Stimulated activated CD4-positive, alpha-beta T cell treated with anti-CD3 and anti-CD28 coated beads, TNF-alpha, amount 100 ng/mL, for 48 hours (primary cell): ENCODE data around the gene SENP5.
A peak's percentile ranks its signal among the peaks of the same experiment; 100 is the strongest.
"Not testable (repeated sequence)": the region's sequence is repeated elsewhere in the genome, so short reads cannot be mapped to it uniquely, and the experiment has no call there.

ENCODE experiments used
- DNase-seq, 3 donors: peaks; one replicate each; pipeline ENCODE4 v3.0.0-alpha.2; 2020; ENCODE audit warnings: low read depth in 3 of 3

SENP5 gene

GRCh38 chr3:196867507-196868296, at the start of gene SENP5:
Gene SENP5, plus strand, starts transcription at chr3:196867920. Its CDS starts 17,262 bp downstream, at chr3:196885182.
- peak; percentile 79 to 86 (median 81) for DNase-seq

DNA sequence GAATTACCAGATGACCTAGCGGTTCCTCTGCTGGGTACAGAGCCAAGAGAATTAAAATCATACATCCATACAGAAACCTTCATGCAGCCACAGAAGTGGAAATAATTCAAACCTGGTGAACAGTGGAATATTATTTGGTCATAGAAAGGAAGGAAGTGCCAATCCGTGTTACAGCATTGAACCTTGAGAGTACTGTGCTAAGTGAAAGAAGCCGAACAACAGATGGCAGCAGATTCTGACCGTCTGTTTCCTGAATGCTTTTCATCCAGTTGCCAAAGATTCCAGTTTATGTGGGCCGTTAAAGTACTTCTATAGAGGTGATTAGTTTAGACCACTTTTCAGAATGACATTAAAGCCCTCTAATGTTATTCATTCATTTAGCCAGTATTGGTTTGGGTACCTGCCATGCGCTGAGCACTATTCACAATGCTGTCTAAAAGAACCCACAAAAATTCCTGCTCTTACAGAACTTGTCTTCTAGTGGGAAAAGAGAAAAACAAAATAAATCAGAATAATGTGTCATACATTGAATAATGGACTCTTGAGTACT, 45.8 kb upstream of the SENP5 start:
- DNase-seq = no peak

GRCh38 chr3:196829651-196830050, 38.1 kb upstream of the SENP5 start:
- DNase-seq = not testable (repeated sequence)

DNA sequence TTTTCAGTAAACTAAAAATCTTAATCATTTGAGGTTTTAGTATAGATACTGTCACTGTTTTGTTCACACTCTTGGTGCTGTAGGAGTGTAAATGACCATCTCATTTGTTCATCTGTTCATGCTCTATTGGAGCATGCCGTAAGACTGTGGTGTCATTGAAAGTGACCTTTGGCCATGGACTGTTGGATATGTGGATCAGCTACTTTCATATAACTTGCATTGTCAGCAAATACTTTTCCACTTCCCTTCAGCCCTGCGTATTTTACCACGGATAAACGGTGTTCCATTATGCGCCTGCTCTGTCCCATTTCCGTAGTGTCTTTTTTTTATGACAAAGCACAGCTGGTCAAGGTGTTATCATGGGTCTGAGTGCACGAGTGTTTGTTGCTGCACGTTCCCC, 32.6 kb upstream of the SENP5 start:
- DNase-seq = no peak

GRCh38 chr3:196836626-196837025, 31.1 kb upstream of the SENP5 start:
- not testable (repeated sequence) for DNase-seq

- peak; percentile 45 to 68 (median 61) for DNase-seq
Observed at GRCh38 chr3:196837819-196838420, 29.8 kb upstream of the SENP5 start.

- not testable (repeated sequence) for DNase-seq
Observed at GRCh38 chr3:196839351-196839750, 28.4 kb upstream of the SENP5 start.

GRCh38 chr3:196842567-196843434, 24.9 kb upstream of the SENP5 start:
- no peak for DNase-seq

DNA sequence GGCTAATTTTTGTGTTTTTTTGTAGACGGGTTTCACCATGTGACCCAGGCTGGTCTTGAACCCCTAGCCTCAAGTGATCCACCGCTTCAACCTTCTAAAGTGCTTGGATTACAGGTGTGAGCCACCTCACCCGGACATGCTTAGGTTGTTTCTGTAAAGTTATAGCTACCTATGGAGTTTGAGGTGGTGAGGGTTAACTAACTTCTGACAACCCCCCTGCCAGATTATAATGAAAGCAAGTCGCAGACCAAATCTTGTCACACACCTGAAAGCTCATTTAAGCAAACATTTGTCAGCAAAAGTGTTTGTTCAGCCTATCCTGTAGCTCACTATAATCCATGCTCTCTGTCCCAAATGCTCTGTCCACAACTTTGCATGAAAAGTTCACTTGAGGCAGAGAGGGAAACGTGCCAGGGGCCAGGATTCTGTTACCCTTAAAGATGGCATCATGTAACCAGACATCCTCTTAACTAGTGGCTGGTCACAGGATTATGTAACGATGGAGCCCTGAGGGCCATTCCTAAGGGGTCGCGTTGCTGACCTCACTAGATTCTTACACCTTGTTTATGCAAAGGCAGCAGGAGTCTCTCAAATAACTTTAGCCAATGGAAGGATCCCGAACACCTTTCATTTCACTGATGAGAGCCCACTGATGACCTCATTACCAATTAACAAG, 24.1 kb upstream of the SENP5 start:
- DNase-seq = no peak

DNA sequence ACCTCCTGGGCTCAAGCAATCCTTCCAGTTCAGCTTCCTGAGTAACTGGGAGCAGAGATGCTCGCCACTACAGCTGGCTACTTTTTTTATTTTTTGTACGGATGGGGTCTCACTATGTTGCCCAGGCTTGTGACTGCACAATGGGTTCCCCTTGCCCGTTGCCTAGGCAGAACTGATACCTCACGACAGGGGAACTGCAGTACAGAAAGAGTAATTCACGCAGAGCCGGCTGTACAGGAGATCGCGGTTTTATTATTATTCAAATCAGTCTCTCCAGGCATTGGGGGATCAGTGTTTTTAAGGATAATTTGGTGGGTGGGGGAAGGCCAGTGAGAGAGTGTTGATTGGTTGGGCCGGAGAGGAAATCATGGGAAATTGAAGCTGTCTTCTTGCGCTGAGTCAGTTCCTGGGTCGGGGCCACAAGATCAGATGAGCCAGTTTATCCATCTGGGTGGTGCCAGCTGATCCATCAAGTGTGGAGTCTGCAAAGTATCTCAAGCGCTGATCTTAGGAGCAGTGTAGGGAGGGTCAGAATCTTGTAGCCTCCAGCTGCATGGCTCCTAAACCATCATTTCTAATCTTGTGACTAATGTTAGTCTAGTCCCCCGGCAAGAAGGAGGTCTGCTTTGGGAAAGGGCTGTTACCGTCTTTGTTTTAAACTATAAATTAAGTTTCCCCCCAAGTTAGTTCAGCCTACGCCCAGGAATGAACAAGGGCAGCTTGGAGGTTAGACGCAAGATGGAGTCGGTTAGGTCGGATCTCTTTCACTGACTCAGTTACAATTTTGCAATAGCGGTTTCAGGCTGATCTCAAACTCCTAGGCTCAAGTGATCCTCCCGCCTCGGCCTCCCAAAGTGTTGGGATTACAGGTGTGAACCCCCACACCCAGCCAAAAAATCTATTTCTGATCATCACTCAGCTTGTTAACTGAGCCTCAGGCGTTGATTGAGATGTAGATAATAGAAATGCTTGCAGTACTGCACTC, 23.2 kb upstream of the SENP5 start:
- not testable (repeated sequence) for DNase-seq

DNA sequence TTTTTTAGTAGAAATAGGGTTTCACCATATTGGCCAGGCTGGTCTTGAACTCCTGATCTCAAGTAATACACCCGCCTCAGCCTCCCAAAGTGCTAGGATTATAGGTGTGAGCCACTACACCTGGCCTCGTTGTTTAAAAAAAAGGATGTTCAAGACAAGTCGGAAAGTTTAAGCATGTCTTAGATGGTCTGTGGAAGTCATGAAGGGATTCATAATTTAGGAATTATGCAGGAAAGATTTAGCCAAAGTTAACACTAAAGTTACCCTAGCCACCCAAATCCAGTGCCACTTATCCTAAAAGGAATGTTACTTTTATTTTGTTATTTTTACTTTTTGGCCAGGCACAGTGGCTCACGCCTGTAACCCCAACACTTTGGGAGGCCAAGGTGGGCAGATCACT, 19.3 kb upstream of the SENP5 start:
- DNase-seq = not testable (repeated sequence)

GRCh38 chr3:196849180-196849741, 18.5 kb upstream of the SENP5 start:
- DNase-seq = no peak

DNA sequence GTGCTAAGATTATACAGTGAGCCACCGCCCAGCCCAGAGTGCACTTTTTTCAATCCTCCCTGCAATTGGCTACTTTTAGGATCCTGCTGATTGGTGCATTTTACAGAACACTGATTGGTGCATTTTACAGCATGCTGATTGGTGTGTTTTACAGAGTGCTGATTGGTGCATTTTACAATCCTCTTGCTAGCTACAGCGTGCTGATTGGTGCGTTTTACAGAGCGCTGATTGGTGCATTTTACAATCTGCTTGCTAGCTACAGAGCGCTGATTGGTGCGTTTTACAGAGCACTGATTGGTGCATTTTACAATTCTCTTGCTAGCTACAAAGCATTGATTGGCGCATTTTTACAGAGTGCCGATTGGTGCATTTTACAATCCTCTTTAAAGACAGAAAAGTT, 4.7 kb upstream of the SENP5 start:
- not testable (repeated sequence) for DNase-seq

- no peak for DNase-seq
Observed at GRCh38 chr3:196867155-196867506, 589 bp upstream of the SENP5 start.

- peak in 2 of 3 donors; percentile 3 to 18 for DNase-seq
Observed at GRCh38 chr3:196868297-196868661, 559 bp downstream of the SENP5 start.

- DNase-seq = no peak
Observed at GRCh38 chr3:196872316-196872715, 4.6 kb downstream of the SENP5 start.

DNA sequence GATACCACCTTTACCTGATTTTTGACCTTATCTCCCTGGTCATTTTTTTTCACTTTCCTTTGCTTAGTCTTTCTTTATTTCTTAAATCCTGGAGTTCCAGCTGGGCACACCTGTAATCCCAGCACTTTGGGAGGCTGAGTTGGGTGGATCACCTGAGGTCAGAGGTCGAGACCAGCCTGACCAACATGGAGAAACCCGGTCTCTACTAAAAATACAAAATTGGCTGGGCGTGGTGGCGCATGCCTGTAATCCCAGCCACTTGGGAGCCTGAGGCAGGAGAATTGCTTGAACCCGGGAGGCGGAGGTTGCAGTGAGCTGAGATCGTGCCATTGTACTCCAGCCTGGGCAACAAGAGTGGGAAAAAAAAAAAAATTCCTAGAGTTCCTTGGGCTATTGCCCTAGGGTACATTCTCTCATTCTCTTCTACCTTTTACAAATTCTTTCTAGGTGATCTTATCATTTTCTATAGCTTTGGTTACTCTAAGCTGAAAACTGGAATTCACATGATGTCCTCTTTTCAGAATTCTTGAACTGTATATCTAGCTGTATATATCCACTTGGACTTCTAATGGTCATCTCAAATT, 6.9 kb downstream of the SENP5 start:
- DNase-seq = not testable (repeated sequence)

DNA sequence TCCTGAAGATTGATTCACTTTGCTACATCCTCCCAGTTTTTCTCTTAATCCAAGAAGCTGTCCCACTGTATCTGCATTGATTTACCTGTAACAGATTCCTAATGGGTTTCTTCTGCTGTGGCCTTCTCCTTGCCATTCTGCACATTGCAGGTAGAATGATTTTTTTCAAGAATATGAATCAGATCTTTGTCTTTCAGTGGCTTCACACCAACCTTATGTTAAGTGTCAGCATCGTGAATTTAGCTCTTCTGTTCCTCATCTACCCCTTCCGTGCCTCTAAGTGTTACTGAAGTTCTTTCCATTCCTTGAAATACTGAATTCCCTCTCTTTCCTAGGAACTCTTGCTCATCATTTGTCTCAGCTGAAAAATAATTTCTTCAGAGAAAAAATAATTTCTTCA, 7.5 kb downstream of the SENP5 start:
- no peak for DNase-seq

- peak in 1 of 3 donors; percentile 1 for DNase-seq
Observed at GRCh38 chr3:196883361-196883760, 15.6 kb downstream of the SENP5 start.

GRCh38 chr3:196886144-196886543, 18.4 kb downstream of the SENP5 start:
- DNase-seq = no peak
